GM21526 (cell line): ENCODE results near the gene MS4A15.
A peak's percentile ranks its signal among the peaks of the same experiment; 100 is the strongest.

Source experiments
- ATAC-seq: cut with Tn5 transposase; IDR thresholded peaks from one replicate; pipeline ENCODE4 v1.9.1; 2021; ENCODE audit warnings: moderate library complexity; ENCODE audit not compliant: unreplicated experiment, low FRiP score

Gene MS4A15

DNA sequence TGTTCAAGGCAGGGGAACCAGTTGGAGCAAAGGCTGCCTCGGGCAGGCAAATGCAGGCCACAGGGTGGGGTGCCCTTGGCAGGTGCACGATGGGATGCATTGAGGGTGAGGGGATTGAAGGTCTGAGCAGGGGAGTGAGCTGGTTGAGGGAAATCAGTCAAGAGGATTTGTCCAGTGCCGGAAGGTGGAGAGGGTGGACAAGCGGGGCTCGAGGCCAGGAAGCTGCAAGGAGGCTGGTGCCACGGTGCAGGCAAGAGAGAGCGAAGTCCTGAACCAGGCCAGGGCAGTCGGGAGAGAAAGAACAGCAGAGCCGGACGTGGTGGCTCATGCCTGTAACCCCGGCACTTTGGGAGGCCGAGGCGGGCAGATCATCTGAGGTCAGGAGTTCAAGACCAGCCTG is 18.1 kb downstream of the MS4A15 start:
- ATAC-seq: no peak

DNA sequence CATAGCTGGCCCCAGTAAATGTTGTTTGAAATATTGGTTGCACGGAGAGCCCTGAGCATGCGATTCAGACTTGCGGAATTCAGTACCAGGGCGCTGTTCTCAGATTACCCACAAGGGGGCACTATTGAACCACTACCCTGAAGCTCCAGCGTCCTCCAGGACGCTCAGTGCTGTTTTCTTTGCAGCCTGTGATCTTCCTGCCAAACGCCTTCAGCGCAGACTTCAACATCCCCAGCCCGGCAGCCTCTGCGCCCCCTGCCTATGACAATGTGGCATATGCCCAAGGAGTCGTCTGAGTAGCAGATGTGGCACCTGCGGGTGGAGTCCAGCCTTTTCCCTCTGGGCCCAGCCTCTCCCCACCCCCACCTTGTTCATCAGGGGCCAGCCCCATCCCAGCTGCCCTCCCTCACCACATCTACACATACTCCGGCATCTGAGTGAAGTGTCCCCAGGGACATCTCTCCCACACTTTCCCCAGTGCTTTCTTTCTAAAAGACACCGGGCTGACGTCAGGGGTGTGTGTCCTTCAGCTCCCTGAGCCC is 18.8 kb downstream of the MS4A15 start:
- ATAC-seq: peak; percentile 73

DNA sequence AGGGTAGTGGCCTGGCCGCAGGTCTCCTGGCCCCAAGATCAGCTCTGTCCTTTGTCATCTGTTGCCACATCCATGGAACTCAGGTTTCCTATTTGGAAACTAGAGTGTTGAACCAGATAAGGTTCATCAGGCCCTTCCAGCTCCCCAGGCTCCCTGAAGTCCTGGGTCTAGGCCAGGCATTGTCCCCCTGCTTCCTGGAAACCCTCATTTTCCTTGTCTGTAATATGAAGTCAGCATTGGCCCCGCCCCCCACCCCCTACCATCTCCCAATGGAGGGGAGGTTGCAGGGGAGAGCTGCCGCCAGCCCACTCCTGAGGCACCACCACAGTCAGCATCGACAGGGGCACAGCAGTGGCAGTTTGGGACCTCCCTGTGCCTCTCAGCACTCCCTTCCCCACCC is 19.5 kb downstream of the MS4A15 start:
- ATAC-seq: no peak

DNA sequence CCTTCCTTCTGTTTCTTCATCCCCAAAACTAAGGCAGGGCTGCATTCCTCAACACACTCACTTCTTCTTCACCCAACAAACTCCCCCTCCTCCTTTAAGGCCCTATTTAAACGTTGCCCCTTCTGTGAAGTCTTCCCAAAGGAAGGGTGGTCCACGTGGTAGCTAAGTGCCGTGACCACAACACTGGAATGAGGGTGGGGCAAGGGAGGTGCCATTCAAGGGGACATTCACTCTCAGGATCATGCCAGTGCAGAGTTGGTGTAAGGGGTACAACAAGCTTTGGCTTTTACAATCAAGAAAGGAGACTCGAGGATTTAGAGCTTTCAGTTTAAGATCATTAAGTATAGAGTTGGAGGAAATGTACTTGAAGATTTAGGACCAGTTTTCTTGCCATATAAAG is 20.4 kb downstream of the MS4A15 start:
- ATAC-seq: no peak

DNA sequence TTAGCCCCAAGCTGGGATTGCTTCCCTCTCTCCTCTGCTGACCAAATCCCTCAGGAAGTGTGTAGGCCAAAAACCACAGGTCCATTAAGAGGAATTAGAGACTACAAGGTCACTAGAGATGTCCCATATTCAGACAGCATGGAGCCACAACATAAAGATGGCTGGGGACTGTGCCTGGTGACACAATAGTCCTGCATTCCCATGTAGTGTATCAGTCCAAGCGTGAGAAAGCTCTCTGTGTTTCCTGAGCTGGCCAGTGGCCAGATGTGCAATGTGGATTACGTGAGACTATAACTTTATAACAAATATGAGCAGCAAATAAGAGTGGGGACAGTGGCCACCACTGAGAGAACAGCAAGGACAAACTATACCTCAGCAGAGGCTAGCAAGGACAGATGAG is 20.9 kb downstream of the MS4A15 start:
- ATAC-seq: no peak

DNA sequence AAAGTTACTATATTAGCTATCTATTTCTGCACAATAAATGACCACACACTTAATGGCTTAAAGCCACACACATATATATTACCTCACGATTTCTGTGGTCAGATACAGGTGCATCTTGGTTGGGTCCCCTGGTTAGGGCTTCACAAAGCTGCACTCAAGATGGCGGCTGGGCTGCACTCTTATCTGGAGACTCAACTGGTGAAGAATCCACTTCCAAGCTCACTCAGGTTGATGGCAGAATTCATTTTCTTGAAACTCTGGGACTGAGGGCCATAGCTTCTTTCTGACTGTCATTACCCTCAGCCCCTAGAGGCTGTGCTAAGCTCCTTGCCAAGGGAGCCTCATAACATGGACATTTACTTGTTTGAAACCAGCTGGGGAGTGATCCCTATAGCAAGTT is 23.4 kb downstream of the MS4A15 start:
- no peak for ATAC-seq

DNA sequence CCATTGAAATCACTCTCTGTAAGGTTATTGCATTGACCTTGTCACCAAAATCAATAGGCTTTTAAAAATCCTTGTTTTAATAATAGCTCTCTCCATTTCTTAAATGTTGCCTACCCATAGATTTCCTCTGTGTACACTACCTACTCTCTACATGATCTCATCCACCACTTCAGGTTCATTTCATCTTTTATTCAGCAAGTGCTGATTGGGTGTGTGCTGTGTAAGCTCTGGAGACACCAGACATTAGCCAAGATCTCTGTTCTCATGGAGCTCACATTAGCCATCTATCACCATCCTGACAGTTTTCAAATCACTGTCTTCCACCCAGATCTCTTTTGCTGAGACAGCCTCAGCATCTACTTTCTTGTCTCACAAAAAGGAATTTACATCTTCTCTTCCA is 24.1 kb downstream of the MS4A15 start:
- ATAC-seq: no peak

DNA sequence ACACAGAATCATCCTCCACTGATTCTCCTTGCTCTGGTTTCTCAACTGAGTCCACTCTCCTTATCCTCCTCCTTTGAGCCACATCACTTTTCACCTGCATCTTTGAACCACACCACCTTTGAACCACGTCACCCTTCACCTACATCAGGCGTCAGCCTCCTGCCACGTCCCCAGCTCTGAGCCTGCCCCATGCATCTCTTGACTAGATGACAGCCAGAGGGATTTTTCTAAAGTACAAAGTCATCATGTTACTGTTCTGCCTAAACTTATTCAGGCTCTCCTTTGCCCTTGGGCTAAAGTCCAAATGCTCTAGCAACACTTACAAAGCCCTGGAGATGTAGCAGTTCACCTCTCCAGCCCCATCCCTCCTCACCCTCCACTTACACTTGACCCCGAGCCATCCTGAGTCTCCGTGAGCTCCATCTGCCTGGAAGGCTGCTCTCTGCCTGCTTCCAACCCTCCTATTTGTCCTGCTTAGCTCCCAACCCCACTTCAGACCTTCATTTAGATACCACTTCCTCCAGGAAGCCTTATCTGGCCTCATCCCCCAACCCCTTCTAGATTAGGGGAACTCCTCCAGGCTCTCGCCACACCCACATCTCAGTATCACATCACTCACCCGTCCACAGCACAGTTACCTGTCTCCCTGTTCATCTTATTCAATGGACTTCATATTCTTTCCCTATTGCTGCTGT is 24.8 kb downstream of the MS4A15 start:
- no peak for ATAC-seq

DNA sequence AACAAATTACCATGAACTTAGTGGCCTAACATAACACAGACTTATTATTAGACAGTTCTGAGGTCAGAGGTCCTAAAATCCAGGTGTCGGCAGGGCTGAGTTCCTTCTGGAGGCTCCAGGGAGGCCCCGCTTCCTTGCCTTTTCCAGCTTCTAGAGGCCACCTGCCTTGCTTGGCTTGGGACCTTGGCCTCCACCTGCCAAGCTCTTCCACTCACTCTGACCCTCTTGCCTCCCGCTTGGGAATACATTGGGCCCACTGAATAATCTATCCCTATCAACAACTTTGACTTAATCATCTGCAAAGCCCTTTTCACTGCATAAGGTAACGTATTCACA is 25.3 kb downstream of the MS4A15 start:
- no peak for ATAC-seq

DNA sequence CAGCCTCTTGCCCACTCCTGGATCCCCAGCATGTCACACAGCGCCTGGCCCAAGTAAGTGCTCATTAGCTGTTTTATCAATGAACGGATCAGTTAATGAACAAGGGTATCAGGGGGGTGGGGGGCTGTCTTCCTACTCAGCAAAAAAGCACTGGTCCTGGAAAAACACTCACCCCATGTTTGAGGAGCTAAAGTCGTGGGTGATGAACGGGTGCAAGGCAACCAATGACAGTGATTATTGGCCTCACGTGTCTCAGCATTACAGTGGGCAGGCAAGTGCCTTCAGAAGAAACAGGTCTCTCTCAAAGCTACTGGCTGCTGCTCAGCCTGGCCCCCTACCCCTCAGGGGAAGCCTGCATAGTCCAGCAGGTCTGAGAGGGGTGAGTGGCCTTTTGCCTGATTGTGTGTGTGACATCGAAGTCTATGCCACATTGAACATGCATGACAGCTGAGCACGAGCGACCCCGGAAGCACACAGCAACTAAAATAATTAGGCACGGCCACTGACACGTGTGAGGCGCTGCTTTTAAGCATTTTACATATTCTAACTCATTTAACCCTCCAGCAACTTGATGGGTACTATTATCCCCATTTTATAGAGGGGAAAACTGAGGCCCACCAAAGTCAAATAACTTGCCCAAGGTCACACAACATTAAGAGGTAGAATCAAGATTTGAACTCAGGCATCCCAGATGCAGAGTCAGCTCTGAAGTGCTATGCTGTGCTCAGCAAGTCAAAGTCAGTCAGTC is 25.9 kb downstream of the MS4A15 start:
- no peak for ATAC-seq

DNA sequence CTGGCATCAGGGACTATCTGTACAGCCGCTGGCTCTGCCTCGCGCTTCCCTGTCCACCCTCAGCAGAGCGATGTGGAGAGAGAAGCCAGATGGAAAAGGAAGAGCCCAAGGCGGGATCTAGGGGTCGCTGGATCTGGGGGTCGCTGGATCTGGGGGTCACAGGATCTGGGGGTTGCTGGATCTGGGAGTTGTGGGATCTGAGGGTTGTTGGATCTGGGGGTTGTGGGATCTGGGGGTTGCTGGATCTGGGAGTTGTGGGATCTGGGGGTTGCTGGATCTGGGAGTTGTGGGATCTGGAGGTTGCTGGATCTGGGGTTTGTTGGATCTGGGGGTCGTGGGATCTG is 26.4 kb downstream of the MS4A15 start:
- ATAC-seq: no peak

DNA sequence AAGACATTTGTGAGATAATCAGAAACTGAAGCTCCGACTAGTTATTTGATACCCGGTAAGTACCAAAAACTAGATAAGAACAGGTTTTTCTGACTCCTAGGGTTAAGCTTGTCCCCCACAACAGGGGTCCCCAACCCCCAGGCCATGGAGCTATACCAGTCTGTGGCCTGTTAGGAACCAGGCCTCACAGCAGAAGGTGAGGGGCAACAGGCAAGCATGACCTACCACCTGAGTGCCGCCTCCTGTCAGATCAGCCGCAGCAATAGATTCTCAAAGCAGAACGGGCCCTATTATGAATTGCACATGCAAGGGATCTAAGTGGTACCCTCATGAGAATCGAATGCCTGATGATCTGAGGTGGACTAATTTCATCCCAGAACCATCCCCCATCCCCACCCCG is 27.2 kb downstream of the MS4A15 start:
- no peak for ATAC-seq

DNA sequence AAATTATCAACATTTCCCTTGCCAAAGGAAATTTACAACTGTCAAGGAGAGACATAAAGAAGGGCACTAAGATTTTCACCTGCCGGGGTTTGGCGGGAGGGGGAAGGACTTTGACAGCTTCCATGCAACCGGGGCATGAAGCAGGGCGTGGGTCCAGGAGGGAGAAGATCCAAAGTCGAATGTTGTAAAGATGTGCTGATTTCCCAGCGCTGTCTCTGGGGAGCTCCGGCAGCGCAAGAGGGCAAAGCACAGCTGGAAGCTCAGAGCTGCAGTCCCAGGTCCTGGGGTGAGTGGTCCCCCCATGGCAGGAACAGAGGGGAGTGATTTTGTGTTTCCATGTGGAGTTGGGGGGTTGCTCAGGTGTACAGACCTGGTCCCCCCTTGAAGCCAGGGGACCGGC is 28.5 kb downstream of the MS4A15 start, which contains the start of gene MS4A10:
TSS of gene MS4A10 (plus strand) at position 198 of the 400 bp plus-strand sequence. CDS start 5,003 bp downstream, outside the sequence.
- ATAC-seq: no peak

DNA sequence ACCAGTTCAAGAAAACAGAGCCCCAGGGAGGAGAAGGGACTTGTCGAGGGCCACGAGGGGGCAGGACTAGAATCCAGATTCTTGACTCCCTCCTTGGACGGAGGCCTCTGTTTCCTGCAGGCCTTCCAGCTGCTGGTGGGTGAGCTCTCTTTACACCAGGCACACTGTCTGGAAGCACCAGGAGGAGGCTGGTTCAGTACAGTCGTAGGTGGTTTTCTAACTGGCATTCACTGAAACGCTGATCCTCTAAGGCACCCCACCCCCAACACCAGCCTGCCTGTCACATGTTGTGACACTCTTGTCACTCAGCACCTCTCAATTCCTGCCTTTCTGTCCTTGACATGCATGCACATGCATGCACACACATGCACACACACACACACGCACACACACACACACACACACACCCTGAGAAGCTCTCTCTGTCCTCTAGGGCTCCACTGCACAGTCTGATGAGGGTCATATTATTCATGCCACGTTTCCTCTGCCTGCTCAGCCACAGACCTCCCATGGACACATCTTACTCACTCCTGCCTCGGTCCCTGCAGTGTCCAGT is 29.2 kb downstream of the MS4A15 start:
- ATAC-seq: no peak

DNA sequence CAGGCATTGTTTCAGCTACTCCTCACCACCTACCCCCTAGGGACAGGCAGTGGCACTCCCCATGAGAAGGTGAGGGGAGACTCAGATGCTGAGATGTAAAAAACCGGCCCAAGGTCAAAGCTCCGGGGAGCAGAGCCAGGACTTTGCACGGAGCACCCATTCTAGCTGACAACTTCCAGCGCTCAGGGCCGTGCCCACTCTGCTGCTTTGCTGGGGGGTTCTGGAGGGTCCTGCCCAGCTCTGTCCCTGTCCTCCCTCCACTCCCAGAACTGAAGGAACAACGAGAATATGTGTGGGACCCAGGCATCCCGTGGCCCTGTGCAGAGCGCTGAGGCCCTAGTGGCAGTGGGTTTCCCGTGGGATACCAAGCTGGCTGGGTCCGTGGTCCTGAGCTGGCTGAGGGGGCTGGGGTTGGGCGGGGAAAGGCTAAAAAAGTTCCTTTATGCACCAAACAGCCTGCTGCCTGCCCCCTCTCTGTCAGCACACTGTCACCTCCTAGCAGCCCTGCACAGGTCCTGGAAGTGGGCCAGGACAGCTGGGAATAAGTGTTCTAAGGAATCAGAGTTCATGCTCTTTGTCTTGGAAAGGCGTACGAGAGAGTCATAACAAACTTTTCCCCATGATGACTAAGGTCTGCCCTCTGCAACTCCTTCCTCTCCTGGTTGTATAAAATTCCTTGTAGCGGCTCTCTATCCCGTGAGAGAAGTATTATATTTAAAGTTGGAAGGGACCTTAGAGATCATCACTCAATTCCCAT is 30.3 kb downstream of the MS4A15 start:
- ATAC-seq: no peak

DNA sequence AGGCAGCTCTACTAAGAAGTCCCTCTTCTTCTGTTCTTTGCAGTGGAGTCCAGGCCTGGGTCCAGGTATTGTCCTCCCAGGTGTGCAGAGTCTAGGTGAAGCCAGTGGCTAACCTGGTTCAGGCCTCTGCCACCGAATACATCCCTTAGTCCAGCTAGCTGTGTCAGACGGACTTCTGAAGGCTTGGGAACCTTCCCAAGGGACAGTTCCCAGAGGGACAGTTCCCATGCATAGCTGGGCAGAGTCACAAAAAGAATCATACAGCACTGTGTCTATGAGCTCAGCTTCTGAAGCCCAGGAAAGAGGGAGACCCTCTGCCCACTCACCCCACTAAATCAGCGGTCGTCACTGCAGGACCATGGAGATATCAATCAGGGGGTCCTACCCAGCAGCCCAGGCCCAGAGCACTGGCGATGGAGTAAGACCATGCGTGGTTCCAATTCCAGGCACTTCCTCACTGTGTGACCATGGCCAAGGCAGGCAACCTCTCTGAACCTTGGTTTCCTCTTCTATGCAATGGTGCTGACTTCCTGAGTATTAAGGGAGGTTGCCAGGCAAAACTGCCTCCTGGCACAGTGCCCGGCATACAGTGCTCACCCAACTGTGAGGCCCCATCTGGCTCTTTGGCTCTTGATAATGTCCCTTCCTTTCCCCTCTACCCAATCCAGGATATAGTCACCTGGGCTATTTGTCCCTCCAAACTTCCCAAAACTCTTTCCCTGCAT is 31.9 kb downstream of the MS4A15 start:
- no peak for ATAC-seq

DNA sequence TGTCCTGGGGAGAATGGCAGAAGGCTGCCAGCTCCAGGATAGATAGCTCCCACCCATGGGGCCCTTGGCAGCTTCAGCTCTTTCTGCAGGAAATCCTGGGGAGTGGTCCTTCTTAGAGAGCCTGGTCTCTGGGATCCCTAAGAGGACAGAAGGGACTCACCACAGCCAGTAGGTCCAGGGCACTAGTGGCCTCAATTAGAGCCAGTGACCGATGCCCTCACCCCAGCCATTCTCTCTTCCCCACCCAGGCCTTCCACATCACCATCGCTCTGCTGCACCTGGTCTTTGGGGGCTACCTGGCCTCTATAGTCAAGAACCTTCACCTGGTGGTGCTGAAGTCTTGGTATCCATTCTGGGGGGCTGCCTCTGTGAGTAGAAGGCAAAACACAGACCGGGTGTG is 34.1 kb downstream of the MS4A15 start:
- no peak for ATAC-seq

DNA sequence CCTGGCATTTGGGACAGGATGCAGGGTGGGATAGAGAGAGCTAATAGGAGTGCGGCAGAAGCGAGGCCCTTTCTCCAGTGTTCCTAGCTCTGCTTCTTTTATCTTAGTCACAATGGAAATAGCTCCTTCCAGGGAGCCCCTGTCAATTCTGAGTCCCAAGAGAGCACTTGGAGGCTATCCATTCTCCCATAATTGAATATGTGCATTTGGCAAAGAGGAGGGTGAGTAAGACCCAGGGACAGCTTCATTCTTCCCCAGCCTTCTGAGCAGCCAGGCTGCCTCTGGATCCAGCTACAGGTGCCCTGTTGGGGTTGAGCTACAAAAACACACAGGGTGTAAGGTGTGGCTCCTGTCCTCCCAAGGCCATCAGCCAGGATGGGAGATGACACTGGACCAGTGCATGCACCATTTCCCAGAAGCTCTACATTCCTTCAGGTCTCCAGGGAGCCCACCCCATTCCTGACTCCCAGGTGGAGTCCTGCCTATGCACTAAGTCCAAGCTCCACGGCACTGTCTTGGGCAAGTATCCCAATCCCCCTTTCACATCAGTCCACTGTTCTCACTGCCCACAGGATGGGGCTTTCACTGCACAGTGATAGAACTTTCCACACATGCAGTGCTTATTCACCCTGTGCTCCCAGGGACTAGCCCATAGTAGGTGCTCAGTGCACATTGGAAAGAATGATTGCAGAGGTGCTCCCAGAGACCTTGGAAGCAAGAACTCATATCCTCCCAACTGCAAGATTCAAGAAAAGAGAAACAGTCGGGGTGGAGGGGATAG is 34.7 kb downstream of the MS4A15 start:
- ATAC-seq: no peak

DNA sequence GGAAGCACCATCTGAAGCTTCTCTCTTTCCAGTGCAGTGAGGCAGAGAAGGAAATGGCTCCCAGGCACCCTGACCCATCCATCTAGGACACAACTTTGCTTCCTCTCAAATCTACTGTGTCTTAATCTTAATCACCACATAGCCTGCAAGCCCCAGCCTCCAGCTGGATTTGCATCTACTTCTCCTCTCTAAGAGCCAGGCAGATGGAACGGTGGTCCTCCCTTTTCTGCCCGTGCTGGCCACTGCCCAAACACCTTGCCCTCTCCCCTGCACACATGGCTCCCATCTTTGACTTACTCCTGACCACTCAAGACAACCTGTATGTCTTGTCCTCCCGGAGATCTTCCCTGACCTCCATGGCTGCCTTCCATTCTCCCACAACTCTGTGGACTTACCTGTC is 35.9 kb downstream of the MS4A15 start:
- no peak for ATAC-seq

DNA sequence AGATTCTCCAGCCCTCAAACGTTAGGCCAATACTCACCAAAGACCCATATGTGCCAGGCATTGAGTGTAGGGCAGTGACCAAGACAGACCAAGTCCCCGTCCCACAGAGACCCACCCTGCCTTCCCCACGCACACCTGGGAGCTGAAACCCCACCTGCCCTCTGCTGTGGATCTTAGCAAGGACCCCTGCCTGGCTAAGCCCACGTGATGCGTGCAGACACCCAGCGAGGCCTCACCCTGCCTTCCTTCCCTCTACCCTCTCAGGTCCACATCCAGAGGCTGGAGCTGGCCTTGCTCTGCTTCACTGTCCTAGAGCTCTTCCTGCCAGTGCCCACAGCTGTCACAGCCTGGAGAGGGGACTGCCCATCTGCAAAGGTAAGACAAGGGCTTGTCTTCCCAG is 38.6 kb downstream of the MS4A15 start:
- no peak for ATAC-seq
